HepG2 (cell line): ENCODE measurements around the gene KIF22. TPM values are rescaled to one million over a fixed set of nuclear protein-coding genes. Genes with fewer than 3 reads are reported as not detected.

ENCODE experiments used
- FOSL2 ChIP-seq: sonication (generic); formaldehyde crosslinking; IDR thresholded peaks from 2 replicates; pipeline ENCODE4 v1.4.0; 2020; ENCODE audit warnings: missing genetic modification reagents
- GATAD2A ChIP-seq: IDR thresholded peaks from 2 replicates; pipeline ENCODE4 v1.6.1; 2016
- MXD4 ChIP-seq: IDR thresholded peaks from 2 replicates; pipeline ENCODE4 v1.6.1; 2016; ENCODE audit warnings: mild to moderate bottlenecking, missing biosample characterization, missing genetic modification reagents
- NCOA1 ChIP-seq: sonication (generic); formaldehyde crosslinking; IDR thresholded peaks from 2 replicates; pipeline ENCODE4 v1.9.0; 2021; ENCODE audit warnings: missing genetic modification reagents
- PITX1 ChIP-seq: sonication (generic); formaldehyde crosslinking; IDR thresholded peaks from 2 replicates; pipeline ENCODE4 v1.5.1; 2020; ENCODE audit warnings: mild to moderate bottlenecking, missing genetic modification reagents
- THAP11 ChIP-seq: IDR thresholded peaks from 2 replicates; pipeline ENCODE4 v1.6.1; 2016; ENCODE audit warnings: missing biosample characterization, missing genetic modification reagents
- ZBTB8A ChIP-seq: sonication (generic); formaldehyde crosslinking; IDR thresholded peaks from 2 replicates; pipeline ENCODE4 v1.4.0; 2020; ENCODE audit warnings: mild to moderate bottlenecking, low read depth, missing genetic modification reagents, borderline replicate concordance
- ZKSCAN1 ChIP-seq: fragments of 150-350 bp; IDR thresholded peaks from 2 replicates; pipeline ENCODE4 v1.6.1; 2014; ENCODE audit warnings: low read length
- ZNF121 ChIP-seq: sonication (generic); formaldehyde crosslinking; IDR thresholded peaks from 2 replicates; pipeline ENCODE4 v1.5.0; 2020; ENCODE audit warnings: mild to moderate bottlenecking, missing genetic modification reagents
- ZNF34 ChIP-seq: sonication (generic); formaldehyde crosslinking; IDR thresholded peaks from 2 replicates; pipeline ENCODE4 v1.4.0; 2020; ENCODE audit warnings: mild to moderate bottlenecking, missing genetic modification reagents, borderline replicate concordance
- ZNF382 ChIP-seq: sonication (generic); formaldehyde crosslinking; IDR thresholded peaks from 2 replicates; pipeline ENCODE4 v1.5.0; 2020; ENCODE audit warnings: missing genetic modification reagents, mild to moderate bottlenecking, borderline replicate concordance
- ZNF572 ChIP-seq: sonication (generic); formaldehyde crosslinking; IDR thresholded peaks from 2 replicates; pipeline ENCODE4 v1.5.1; 2020; ENCODE audit warnings: mild to moderate bottlenecking, missing genetic modification reagents
- ZNF720 ChIP-seq: sonication (generic); formaldehyde crosslinking; IDR thresholded peaks from 2 replicates; pipeline ENCODE4 v1.4.0; 2020; ENCODE audit warnings: missing genetic modification reagents
- ZNF75D ChIP-seq: sonication (generic); formaldehyde crosslinking; IDR thresholded peaks from 2 replicates; pipeline ENCODE4 v1.8.1; 2023; ENCODE audit warnings: missing genetic modification reagents, mild to moderate bottlenecking, borderline replicate concordance
- ZNF773 ChIP-seq: sonication (generic); formaldehyde crosslinking; IDR thresholded peaks from 2 replicates; pipeline ENCODE4 v1.4.0; 2020; ENCODE audit warnings: missing genetic modification reagents, borderline replicate concordance
- polyA plus RNA-seq, 8 experiments: library from polyadenylated mRNA; depleted of rRNA in 3 of 8; stranded (reverse) in 7 of 8; unstranded in 1 of 8; fragments of >200 nt; fragmentation: Illumina TruSeq in 4 of 8; extraction: Trizol in 4 of 8; gene quantifications; 2 replicates each; pipeline versions ENCODE4 v1.2.1 to v1.2.3, GENCODE V29; 2011 to 2016; ENCODE audit warnings: low read depth in 4 of 8, missing spikeins in 1 of 8, mixed read lengths in 1 of 8; ENCODE audit not compliant: insufficient read depth in 1 of 8
- total RNA-seq, 5 experiments: library from RNA; depleted of rRNA; stranded (reverse); fragments of >200 nt; fragmentation: Illumina TruSeq; extraction: Trizol; gene quantifications; 2 replicates each; pipeline ENCODE4 v1.2.3, GENCODE V29; 2016; ENCODE audit warnings: low read depth in 1 of 5
- TF ChIP-seq, protein P1 (sequence below), 2 experiments: sonication (generic) in 1 of 2; formaldehyde crosslinking in 1 of 2; IDR thresholded peaks; 2 replicates each; pipeline versions ENCODE4 v1.4.0 to v1.6.1; 2016 to 2020; ENCODE audit warnings: borderline replicate concordance in 1 of 2, low read depth in 1 of 2, mild to moderate bottlenecking in 1 of 2, missing genetic modification reagents in 1 of 2
- TF ChIP-seq, protein P2 (sequence below): sonication (generic); formaldehyde crosslinking; IDR thresholded peaks from 2 replicates; pipeline ENCODE4 v1.5.0; 2020; ENCODE audit warnings: mild to moderate bottlenecking, missing genetic modification reagents
- TF ChIP-seq, protein P3 (sequence below): sonication (generic); formaldehyde crosslinking; IDR thresholded peaks from 2 replicates; pipeline ENCODE4 v1.4.0; 2020; ENCODE audit warnings: mild to moderate bottlenecking, missing genetic modification reagents, borderline replicate concordance
- TF ChIP-seq, protein P4 (sequence below): sonication (generic); formaldehyde crosslinking; IDR thresholded peaks from 2 replicates; pipeline ENCODE4 v1.4.0; 2020; ENCODE audit warnings: mild to moderate bottlenecking, missing genetic modification reagents
- TF ChIP-seq, protein P5 (sequence below): sonication (generic); formaldehyde crosslinking; IDR thresholded peaks from 2 replicates; pipeline ENCODE4 v1.5.0; 2020; ENCODE audit warnings: missing genetic modification reagents, mild to moderate bottlenecking, borderline replicate concordance

KIF22 gene
- total and polyA plus RNA-seq, 2 of the 13 experiments (the other 11 are each of a cell fraction or from before 2014, with no cell fraction given) = 95.8 to 118 TPM

DNA sequence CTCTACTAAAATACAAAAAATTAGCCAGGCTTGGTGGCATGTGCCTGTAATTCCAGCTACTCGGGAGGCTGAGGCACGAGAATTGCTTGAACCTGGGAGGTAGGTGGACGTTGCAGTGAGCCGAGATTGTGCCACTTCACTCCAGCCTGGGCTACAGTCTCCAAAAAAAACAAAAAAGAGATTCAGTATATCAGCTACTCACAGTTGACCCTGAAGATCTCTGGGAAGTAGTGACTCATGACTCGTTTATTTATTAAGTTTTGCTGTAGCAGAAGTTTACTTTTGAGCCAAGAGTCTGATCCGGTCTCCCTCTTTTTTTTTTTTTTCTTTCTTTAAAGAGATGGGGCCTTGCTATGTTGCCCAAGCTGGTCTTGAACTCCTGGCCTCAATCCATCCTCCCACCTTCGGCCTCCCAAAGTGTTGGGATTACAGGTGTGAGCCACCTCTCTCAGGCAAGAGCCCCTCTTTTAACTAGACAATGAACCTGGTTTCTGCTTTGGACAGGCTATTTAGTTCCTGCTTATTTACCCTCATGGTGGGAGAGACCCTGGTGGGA is 34.1 kb downstream of the KIF22 start (continued):
- TF ChIP-seq, protein P1, sequence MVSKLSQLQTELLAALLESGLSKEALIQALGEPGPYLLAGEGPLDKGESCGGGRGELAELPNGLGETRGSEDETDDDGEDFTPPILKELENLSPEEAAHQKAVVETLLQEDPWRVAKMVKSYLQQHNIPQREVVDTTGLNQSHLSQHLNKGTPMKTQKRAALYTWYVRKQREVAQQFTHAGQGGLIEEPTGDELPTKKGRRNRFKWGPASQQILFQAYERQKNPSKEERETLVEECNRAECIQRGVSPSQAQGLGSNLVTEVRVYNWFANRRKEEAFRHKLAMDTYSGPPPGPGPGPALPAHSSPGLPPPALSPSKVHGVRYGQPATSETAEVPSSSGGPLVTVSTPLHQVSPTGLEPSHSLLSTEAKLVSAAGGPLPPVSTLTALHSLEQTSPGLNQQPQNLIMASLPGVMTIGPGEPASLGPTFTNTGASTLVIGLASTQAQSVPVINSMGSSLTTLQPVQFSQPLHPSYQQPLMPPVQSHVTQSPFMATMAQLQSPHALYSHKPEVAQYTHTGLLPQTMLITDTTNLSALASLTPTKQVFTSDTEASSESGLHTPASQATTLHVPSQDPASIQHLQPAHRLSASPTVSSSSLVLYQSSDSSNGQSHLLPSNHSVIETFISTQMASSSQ (IDR thresholded peaks at IDR 0.05; ENCODE audit: low read depth) = no peak
- TF ChIP-seq, protein P1 (CRISPR knock-in tag; IDR thresholded peaks at IDR 0.05; ENCODE audit: borderline replicate concordance) = no peak
- no peak for TF ChIP-seq ZNF773 (CRISPR knock-in tag)
- TF ChIP-seq ZNF572 (CRISPR knock-in tag) = no peak
- TF ChIP-seq ZKSCAN1 = no peak
- TF ChIP-seq ZNF75D = no peak
- no peak for TF ChIP-seq ZNF382
- TF ChIP-seq, protein P2, sequence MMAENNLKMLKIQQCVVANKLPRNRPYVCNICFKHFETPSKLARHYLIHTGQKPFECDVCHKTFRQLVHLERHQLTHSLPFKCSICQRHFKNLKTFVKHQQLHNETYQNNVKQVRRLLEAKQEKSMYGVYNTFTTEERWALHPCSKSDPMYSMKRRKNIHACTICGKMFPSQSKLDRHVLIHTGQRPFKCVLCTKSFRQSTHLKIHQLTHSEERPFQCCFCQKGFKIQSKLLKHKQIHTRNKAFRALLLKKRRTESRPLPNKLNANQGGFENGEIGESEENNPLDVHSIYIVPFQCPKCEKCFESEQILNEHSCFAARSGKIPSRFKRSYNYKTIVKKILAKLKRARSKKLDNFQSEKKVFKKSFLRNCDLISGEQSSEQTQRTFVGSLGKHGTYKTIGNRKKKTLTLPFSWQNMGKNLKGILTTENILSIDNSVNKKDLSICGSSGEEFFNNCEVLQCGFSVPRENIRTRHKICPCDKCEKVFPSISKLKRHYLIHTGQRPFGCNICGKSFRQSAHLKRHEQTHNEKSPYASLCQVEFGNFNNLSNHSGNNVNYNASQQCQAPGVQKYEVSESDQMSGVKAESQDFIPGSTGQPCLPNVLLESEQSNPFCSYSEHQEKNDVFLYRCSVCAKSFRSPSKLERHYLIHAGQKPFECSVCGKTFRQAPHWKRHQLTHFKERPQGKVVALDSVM (CRISPR knock-in tag) = peak; percentile 41
- TF ChIP-seq FOSL2 = peak; percentile 22; the same call in 1 of the 2 replicates
- no peak for TF ChIP-seq ZBTB8A (CRISPR knock-in tag)
- TF ChIP-seq, protein P3, sequence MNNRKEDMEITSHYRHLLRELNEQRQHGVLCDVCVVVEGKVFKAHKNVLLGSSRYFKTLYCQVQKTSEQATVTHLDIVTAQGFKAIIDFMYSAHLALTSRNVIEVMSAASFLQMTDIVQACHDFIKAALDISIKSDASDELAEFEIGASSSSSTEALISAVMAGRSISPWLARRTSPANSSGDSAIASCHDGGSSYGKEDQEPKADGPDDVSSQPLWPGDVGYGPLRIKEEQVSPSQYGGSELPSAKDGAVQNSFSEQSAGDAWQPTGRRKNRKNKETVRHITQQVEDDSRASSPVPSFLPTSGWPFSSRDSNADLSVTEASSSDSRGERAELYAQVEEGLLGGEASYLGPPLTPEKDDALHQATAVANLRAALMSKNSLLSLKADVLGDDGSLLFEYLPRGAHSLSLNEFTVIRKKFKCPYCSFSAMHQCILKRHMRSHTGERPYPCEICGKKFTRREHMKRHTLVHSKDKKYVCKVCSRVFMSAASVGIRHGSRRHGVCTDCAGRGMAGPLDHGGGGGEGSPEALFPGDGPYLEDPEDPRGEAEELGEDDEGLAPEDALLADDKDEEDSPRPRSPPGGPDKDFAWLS = no peak
- TF ChIP-seq ZNF720 (CRISPR knock-in tag) = no peak
- peak; percentile 72 for TF ChIP-seq ZNF121 (CRISPR knock-in tag)
- TF ChIP-seq MXD4 (CRISPR knock-in tag) = no peak
- TF ChIP-seq PITX1 = no peak
- TF ChIP-seq, protein P4, sequence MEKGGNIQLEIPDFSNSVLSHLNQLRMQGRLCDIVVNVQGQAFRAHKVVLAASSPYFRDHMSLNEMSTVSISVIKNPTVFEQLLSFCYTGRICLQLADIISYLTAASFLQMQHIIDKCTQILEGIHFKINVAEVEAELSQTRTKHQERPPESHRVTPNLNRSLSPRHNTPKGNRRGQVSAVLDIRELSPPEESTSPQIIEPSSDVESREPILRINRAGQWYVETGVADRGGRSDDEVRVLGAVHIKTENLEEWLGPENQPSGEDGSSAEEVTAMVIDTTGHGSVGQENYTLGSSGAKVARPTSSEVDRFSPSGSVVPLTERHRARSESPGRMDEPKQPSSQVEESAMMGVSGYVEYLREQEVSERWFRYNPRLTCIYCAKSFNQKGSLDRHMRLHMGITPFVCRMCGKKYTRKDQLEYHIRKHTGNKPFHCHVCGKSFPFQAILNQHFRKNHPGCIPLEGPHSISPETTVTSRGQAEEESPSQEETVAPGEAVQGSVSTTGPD (CRISPR knock-in tag) = no peak
- TF ChIP-seq ZNF34 = no peak
- peak; percentile 19; the same call in 1 of the 2 replicates for TF ChIP-seq GATAD2A (CRISPR knock-in tag)
- TF ChIP-seq, protein P5, sequence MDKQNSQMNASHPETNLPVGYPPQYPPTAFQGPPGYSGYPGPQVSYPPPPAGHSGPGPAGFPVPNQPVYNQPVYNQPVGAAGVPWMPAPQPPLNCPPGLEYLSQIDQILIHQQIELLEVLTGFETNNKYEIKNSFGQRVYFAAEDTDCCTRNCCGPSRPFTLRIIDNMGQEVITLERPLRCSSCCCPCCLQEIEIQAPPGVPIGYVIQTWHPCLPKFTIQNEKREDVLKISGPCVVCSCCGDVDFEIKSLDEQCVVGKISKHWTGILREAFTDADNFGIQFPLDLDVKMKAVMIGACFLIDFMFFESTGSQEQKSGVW (CRISPR knock-in tag) = no peak
- no peak for TF ChIP-seq NCOA1 (CRISPR knock-in tag)
- no peak for TF ChIP-seq THAP11 (CRISPR knock-in tag)
- TF ChIP-seq, all 625 proteins: peak for 4
